T-helper 2 cell treated with Interferon-gamma antibody and Interleukin-4, amounts not matched to agents 5 μg/mL and 100 μg/mL, for 36 hours (primary cell): ENCODE data around the gene VGLL4.

Experiments used
- DNase-seq: peaks from one replicate; pipeline ENCODE4 v3.0.0; 2021; ENCODE audit warnings: low spot score
- H3K27ac Mint-ChIP-seq: one replicate; pipeline ENCODE4 v1.8.0; 2021; ENCODE audit warnings: mild to moderate bottlenecking, mixed read lengths
- H3K27me3 Mint-ChIP-seq: one replicate; pipeline ENCODE4 v1.8.0; 2021; ENCODE audit warnings: low read depth, mixed read lengths
- H3K36me3 Mint-ChIP-seq: one replicate; pipeline ENCODE4 v1.8.0; 2021; ENCODE audit warnings: low read depth, mixed read lengths
- H3K4me1 Mint-ChIP-seq: one replicate; pipeline ENCODE4 v1.8.0; 2021; ENCODE audit warnings: low read depth, mixed read lengths
- H3K4me3 Mint-ChIP-seq: one replicate; pipeline ENCODE4 v1.8.0; 2022; ENCODE audit warnings: mild to moderate bottlenecking, moderate library complexity, mixed read lengths
- H3K9me3 Mint-ChIP-seq: one replicate; pipeline ENCODE4 v1.8.0; 2021; ENCODE audit warnings: mixed read lengths

VGLL4 gene

GRCh38 chr3:11641683-11642430 lies 1.9 kb downstream of the VGLL4 start:
- Mint-ChIP-seq H3K9me3 (no peaks in the 10 kb centered on the region), H3K27ac (peak overlapping the region; percentile 100), H3K4me1 (peaks cover 51% of the 10 kb centered on the region), H3K4me3 (peak overlapping the region; percentile 100), H3K27me3 (no peaks in the 10 kb centered on the region), H3K36me3 (peaks cover 44% of the 10 kb centered on the region)
- no peak for DNase-seq

- DNase-seq = no peak
- peaks cover 55% of the 10 kb centered on the region for H3K4me1 Mint-ChIP-seq
- peak overlapping the region; percentile 100 for H3K27ac Mint-ChIP-seq
- no peaks in the 10 kb centered on the region for H3K9me3 Mint-ChIP-seq
- H3K36me3 Mint-ChIP-seq = peaks cover 48% of the 10 kb centered on the region
- H3K27me3 Mint-ChIP-seq = no peaks in the 10 kb centered on the region
- peak overlapping the region; percentile 100 for H3K4me3 Mint-ChIP-seq
These were observed 2.4 kb downstream of the VGLL4 start for GRCh38 chr3:11641316-11641682.

- DNase-seq = no peak
- H3K4me3 Mint-ChIP-seq = peak overlapping the region; percentile 100
- peaks cover 48% of the 10 kb centered on the region for H3K36me3 Mint-ChIP-seq
- H3K4me1 Mint-ChIP-seq = peaks cover 64% of the 10 kb centered on the region
- H3K9me3 Mint-ChIP-seq = no peaks in the 10 kb centered on the region
- H3K27me3 Mint-ChIP-seq = no peaks in the 10 kb centered on the region
- H3K27ac Mint-ChIP-seq = peak overlapping the region; percentile 27
These were observed 3.6 kb downstream of the VGLL4 start for GRCh38 chr3:11640009-11640673.

GRCh38 chr3:11638495-11639358 lies 5.0 kb downstream of the VGLL4 start:
- Mint-ChIP-seq H3K36me3 (peaks cover 48% of the 10 kb centered on the region), H3K27me3 (no peaks in the 10 kb centered on the region), H3K4me3 (peak overlapping the region; percentile 45), H3K9me3 (no peaks in the 10 kb centered on the region), H3K4me1 (peaks cover 70% of the 10 kb centered on the region), H3K27ac (no peak overlapping the region)
- no peak for DNase-seq

- Mint-ChIP-seq H3K27ac (no peak overlapping the region), H3K36me3 (peaks cover 43% of the 10 kb centered on the region), H3K4me3 (peak overlapping the region; percentile 48), H3K27me3 (no peaks in the 10 kb centered on the region), H3K4me1 (peaks cover 73% of the 10 kb centered on the region), H3K9me3 (no peaks in the 10 kb centered on the region)
- DNase-seq = no peak
These were observed 5.7 kb downstream of the VGLL4 start for GRCh38 chr3:11637901-11638458.

- H3K4me1 Mint-ChIP-seq = peaks cover 83% of the 10 kb centered on the region
- no peaks in the 10 kb centered on the region for H3K9me3 Mint-ChIP-seq
- peaks cover 45% of the 10 kb centered on the region for H3K36me3 Mint-ChIP-seq
- no peak for DNase-seq
- no peak overlapping the region for H3K4me3 Mint-ChIP-seq
- H3K27me3 Mint-ChIP-seq = no peaks in the 10 kb centered on the region
- no peak overlapping the region for H3K27ac Mint-ChIP-seq
These were observed 7.3 kb downstream of the VGLL4 start for GRCh38 chr3:11636394-11636770.

DNA sequence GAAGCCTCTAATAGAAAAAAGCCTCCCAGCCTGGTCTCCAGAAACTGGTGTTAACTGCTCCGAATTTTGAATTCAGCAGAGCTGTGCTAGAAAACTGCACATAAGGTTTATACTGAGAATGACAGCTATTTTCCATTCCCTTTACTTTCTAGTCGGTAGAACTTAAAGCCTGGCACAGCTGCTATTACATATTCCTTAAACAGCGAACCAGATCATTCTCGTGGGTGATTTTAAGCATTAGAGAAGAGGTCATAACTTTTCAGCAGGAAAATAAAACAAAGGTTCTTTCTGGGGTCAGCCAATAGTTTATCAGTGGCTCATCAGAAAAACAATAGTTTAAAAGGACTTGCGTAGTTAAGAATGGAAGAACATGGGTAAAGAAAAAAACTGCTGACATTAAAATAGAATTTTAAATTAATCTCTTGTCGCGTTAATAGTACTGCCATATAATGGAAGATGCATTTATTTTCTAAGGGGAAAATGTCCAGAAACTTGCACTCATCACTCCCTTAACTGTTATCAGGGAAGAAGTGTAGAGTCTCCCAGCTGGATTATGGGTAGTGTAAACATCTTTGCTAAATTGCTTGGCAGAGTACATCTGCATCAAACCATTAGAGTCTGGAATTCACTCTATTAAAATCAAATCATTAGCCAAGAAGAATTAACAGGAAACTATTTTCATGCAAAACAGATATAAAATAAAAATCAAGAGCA lies 7.9 kb downstream of the VGLL4 start:
- no peak overlapping the region for H3K4me3 Mint-ChIP-seq
- no peak for DNase-seq
- no peaks in the 10 kb centered on the region for H3K27me3 Mint-ChIP-seq
- H3K36me3 Mint-ChIP-seq = peaks cover 45% of the 10 kb centered on the region
- no peak overlapping the region for H3K27ac Mint-ChIP-seq
- H3K9me3 Mint-ChIP-seq = no peaks in the 10 kb centered on the region
- H3K4me1 Mint-ChIP-seq = peaks cover 85% of the 10 kb centered on the region

DNA sequence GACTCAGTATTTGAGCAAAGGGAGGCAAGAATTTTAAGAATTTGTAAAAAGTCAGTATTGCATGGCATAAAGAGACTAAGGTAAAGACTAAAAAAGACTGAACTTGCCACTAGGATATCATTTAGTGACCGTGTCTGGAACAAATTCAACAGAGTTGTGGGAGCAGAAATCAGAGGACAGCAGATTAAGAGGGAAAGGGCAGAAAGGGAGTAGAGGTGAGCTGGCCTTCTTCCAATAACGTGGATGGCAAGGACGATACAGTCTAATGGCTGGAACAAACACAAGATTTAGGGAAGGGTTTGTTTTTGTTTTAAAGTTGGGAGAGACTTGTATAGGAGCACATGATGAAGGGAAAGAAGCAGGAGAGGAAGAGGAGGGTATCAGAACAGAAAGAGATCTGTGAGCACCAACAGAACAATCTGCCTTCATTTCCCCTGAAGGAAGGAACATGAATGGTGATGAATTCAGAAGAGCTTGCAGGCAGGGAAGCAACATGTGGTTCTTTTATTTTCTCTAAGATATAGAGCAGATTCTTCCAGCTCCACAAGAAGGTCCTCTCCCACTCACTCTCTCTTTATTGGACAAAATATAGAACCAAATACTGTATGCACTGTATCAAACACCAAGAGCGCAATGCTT lies 8.6 kb downstream of the VGLL4 start:
- Mint-ChIP-seq H3K9me3 (no peaks in the 10 kb centered on the region), H3K36me3 (peaks cover 39% of the 10 kb centered on the region), H3K4me3 (peak overlapping the region; percentile 51), H3K27ac (peak overlapping the region; percentile 58), H3K4me1 (peaks cover 80% of the 10 kb centered on the region), H3K27me3 (no peaks in the 10 kb centered on the region)
- no peak for DNase-seq

GRCh38 chr3:11634081-11634635 lies 9.6 kb downstream of the VGLL4 start:
- Mint-ChIP-seq H3K36me3 (peaks cover 41% of the 10 kb centered on the region), H3K4me3 (peak overlapping the region; percentile 66)
- DNase-seq = no peak

GRCh38 chr3:11632966-11633365 lies 10.7 kb downstream of the VGLL4 start:
- no peak for DNase-seq
- H3K9me3 Mint-ChIP-seq = no peaks in the 10 kb centered on the region
- peaks cover 30% of the 10 kb centered on the region for H3K36me3 Mint-ChIP-seq
- peak overlapping the region; percentile 58 for H3K27ac Mint-ChIP-seq
- peaks cover 64% of the 10 kb centered on the region for H3K4me1 Mint-ChIP-seq
- peak overlapping the region; percentile 66 for H3K4me3 Mint-ChIP-seq
- H3K27me3 Mint-ChIP-seq = no peaks in the 10 kb centered on the region

More at GRCh38 chr3:11634081-11634635, 9.6 kb downstream of the VGLL4 start:
- no peaks in the 10 kb centered on the region for H3K9me3 Mint-ChIP-seq
- H3K27me3 Mint-ChIP-seq = no peaks in the 10 kb centered on the region
- peaks cover 75% of the 10 kb centered on the region for H3K4me1 Mint-ChIP-seq
- H3K27ac Mint-ChIP-seq = peak overlapping the region; percentile 59

GRCh38 chr3:11632564-11632963 lies 11.2 kb downstream of the VGLL4 start:
- peak overlapping the region; percentile 66 for H3K4me3 Mint-ChIP-seq
- peaks cover 32% of the 10 kb centered on the region for H3K36me3 Mint-ChIP-seq
- H3K27me3 Mint-ChIP-seq = no peaks in the 10 kb centered on the region
- peak overlapping the region; percentile 1 for H3K27ac Mint-ChIP-seq
- DNase-seq = no peak
- peaks cover 65% of the 10 kb centered on the region for H3K4me1 Mint-ChIP-seq
- no peaks in the 10 kb centered on the region for H3K9me3 Mint-ChIP-seq

DNA sequence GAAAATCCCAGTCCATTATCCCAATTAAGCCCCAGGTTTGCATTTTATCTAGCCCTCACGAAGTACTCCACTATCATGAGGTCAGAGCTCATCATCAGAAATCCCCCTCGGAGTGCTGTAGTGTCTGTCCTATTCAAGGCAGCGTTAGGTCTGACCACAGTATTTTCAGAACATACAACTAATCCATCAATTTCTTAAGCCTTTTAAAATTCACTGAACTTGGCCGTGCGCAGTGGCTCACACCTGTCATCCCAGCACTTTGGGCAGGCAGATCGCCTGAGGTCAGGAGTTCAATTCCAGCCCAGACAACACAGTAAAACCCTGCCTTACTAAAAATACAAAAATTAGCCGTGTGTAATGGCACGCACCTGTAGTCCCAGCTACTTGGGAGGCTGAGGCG lies 11.9 kb downstream of the VGLL4 start:
- no peak for DNase-seq
- H3K27ac Mint-ChIP-seq = no peak overlapping the region
- no peaks in the 10 kb centered on the region for H3K9me3 Mint-ChIP-seq
- peak overlapping the region; percentile 12 for H3K4me3 Mint-ChIP-seq
- peaks cover 62% of the 10 kb centered on the region for H3K4me1 Mint-ChIP-seq
- no peaks in the 10 kb centered on the region for H3K27me3 Mint-ChIP-seq
- H3K36me3 Mint-ChIP-seq = peaks cover 34% of the 10 kb centered on the region

DNA sequence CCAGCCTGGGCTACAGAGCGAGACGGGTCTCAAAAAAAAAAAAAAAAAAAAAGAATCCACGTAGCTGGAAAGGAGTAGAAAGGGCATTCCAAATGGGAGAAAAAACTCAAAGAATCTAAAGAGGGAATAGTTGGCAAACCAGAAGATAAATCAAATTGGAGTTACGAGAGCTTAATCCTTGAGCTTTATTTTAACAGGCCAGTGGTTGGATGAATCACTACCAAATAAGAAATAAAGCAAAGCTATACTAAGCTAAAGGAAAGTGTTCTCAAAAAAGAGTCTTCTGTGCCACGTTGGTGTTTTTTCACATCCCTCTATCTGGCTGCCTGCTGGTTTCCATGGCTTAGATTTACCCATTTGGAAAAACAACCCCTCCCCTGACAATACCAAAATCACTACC lies 14.0 kb downstream of the VGLL4 start:
- no peak for DNase-seq
- H3K27ac Mint-ChIP-seq = no peak overlapping the region
- H3K4me3 Mint-ChIP-seq = no peak overlapping the region
- peaks cover 65% of the 10 kb centered on the region for H3K4me1 Mint-ChIP-seq
- no peaks in the 10 kb centered on the region for H3K27me3 Mint-ChIP-seq
- peaks cover 36% of the 10 kb centered on the region for H3K36me3 Mint-ChIP-seq
- no peaks in the 10 kb centered on the region for H3K9me3 Mint-ChIP-seq
